ENCODE data around the gene SNED1.

DNA sequence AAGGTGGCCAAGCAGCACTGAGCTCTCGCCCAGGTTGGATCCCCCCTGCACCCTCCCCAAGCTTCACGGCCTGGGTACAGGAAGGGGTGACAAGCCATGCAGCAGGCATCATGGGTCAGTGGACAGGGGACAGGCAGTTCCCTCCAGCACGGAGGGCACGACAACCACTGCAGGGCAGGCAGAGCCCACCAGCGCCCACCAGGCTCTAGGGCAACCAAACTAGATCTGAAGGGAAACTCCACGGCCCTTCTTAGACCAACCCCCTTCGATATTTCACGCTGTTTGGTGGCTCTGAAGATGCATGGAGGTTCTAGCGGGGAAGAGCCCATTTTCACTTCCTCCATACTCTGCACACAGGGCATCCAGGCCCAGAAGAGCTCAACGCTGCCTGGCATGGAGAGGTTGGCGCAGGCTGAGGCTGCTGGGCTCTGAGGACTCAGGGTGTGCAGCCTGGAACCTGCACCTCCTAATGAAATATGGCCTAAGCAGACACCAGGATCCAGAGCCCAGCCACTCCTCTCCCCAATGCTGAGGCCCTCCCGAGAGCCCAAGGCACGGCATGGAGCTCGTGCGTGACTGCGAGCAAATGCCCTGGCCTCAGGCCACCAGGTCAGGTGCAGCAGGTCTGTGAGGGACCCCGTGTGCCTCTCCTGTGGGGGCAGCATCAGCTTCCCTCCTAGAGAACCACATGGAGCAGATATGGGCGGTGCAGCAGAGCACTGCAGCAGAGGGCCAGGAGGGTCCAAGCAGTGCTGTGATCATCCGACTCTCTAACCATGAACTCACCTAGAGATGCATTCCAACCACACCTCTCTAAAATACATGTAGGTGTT lies 112.4 kb downstream of the SNED1 start:
- TF ChIP-seq, protein P1, sequence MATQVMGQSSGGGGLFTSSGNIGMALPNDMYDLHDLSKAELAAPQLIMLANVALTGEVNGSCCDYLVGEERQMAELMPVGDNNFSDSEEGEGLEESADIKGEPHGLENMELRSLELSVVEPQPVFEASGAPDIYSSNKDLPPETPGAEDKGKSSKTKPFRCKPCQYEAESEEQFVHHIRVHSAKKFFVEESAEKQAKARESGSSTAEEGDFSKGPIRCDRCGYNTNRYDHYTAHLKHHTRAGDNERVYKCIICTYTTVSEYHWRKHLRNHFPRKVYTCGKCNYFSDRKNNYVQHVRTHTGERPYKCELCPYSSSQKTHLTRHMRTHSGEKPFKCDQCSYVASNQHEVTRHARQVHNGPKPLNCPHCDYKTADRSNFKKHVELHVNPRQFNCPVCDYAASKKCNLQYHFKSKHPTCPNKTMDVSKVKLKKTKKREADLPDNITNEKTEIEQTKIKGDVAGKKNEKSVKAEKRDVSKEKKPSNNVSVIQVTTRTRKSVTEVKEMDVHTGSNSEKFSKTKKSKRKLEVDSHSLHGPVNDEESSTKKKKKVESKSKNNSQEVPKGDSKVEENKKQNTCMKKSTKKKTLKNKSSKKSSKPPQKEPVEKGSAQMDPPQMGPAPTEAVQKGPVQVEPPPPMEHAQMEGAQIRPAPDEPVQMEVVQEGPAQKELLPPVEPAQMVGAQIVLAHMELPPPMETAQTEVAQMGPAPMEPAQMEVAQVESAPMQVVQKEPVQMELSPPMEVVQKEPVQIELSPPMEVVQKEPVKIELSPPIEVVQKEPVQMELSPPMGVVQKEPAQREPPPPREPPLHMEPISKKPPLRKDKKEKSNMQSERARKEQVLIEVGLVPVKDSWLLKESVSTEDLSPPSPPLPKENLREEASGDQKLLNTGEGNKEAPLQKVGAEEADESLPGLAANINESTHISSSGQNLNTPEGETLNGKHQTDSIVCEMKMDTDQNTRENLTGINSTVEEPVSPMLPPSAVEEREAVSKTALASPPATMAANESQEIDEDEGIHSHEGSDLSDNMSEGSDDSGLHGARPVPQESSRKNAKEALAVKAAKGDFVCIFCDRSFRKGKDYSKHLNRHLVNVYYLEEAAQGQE (IDR thresholded peaks at IDR 0.05; ENCODE audit: insufficient read depth in 1 of 2, low read depth in 2 of 2, low read length in 2 of 2) = no peak
- no peak for TF ChIP-seq POLR2AphosphoS5 (IDR thresholded peaks at IDR 0.05; ENCODE audit: low read depth, low read length)
